ENCODE results near the gene UBTF. TPM values are rescaled to one million over a fixed set of nuclear protein-coding genes. Genes with fewer than 3 reads are reported as not detected.

UBTF gene
- total and polyA plus RNA-seq, 9 of the 15 experiments (the other 6 are each of a cell fraction or from before 2014, with no cell fraction given) = 1.2 to 113 (median 83.6) TPM

GRCh38 chr17:44159519-44160210 lies 59.8 kb downstream of the UBTF start (continued):
- TF ChIP-seq, protein P1, sequence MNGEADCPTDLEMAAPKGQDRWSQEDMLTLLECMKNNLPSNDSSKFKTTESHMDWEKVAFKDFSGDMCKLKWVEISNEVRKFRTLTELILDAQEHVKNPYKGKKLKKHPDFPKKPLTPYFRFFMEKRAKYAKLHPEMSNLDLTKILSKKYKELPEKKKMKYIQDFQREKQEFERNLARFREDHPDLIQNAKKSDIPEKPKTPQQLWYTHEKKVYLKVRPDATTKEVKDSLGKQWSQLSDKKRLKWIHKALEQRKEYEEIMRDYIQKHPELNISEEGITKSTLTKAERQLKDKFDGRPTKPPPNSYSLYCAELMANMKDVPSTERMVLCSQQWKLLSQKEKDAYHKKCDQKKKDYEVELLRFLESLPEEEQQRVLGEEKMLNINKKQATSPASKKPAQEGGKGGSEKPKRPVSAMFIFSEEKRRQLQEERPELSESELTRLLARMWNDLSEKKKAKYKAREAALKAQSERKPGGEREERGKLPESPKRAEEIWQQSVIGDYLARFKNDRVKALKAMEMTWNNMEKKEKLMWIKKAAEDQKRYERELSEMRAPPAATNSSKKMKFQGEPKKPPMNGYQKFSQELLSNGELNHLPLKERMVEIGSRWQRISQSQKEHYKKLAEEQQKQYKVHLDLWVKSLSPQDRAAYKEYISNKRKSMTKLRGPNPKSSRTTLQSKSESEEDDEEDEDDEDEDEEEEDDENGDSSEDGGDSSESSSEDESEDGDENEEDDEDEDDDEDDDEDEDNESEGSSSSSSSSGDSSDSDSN (IDR thresholded peaks at IDR 0.05; ENCODE audit: borderline replicate concordance in 1 of 2, low read depth in 2 of 2, low read length in 2 of 2) = no peak
- TF ChIP-seq ZNF766 (CRISPR knock-in tag; conservative IDR thresholded peaks at IDR 0.05) = peak; percentile 67; the same call in 1 of the 2 replicates
- TF ChIP-seq, protein P2, sequence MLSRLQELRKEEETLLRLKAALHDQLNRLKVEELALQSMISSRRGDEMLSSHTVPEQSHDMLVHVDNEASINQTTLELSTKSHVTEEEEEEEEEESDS (CRISPR knock-in tag; IDR thresholded peaks at IDR 0.05) = no peak
- no peak for TF ChIP-seq TCF7 (IDR thresholded peaks at IDR 0.05; ENCODE audit: borderline replicate concordance)
- TF ChIP-seq ZNF75A (CRISPR knock-in tag; IDR thresholded peaks at IDR 0.05) = no peak
- TF ChIP-seq PHB (CRISPR knock-in tag; IDR thresholded peaks at IDR 0.05) = no peak
- TF ChIP-seq, protein P3, sequence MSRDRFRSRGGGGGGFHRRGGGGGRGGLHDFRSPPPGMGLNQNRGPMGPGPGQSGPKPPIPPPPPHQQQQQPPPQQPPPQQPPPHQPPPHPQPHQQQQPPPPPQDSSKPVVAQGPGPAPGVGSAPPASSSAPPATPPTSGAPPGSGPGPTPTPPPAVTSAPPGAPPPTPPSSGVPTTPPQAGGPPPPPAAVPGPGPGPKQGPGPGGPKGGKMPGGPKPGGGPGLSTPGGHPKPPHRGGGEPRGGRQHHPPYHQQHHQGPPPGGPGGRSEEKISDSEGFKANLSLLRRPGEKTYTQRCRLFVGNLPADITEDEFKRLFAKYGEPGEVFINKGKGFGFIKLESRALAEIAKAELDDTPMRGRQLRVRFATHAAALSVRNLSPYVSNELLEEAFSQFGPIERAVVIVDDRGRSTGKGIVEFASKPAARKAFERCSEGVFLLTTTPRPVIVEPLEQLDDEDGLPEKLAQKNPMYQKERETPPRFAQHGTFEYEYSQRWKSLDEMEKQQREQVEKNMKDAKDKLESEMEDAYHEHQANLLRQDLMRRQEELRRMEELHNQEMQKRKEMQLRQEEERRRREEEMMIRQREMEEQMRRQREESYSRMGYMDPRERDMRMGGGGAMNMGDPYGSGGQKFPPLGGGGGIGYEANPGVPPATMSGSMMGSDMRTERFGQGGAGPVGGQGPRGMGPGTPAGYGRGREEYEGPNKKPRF (IDR thresholded peaks at IDR 0.05; ENCODE audit: low read depth, low read length) = no peak
- TF ChIP-seq, protein P4, sequence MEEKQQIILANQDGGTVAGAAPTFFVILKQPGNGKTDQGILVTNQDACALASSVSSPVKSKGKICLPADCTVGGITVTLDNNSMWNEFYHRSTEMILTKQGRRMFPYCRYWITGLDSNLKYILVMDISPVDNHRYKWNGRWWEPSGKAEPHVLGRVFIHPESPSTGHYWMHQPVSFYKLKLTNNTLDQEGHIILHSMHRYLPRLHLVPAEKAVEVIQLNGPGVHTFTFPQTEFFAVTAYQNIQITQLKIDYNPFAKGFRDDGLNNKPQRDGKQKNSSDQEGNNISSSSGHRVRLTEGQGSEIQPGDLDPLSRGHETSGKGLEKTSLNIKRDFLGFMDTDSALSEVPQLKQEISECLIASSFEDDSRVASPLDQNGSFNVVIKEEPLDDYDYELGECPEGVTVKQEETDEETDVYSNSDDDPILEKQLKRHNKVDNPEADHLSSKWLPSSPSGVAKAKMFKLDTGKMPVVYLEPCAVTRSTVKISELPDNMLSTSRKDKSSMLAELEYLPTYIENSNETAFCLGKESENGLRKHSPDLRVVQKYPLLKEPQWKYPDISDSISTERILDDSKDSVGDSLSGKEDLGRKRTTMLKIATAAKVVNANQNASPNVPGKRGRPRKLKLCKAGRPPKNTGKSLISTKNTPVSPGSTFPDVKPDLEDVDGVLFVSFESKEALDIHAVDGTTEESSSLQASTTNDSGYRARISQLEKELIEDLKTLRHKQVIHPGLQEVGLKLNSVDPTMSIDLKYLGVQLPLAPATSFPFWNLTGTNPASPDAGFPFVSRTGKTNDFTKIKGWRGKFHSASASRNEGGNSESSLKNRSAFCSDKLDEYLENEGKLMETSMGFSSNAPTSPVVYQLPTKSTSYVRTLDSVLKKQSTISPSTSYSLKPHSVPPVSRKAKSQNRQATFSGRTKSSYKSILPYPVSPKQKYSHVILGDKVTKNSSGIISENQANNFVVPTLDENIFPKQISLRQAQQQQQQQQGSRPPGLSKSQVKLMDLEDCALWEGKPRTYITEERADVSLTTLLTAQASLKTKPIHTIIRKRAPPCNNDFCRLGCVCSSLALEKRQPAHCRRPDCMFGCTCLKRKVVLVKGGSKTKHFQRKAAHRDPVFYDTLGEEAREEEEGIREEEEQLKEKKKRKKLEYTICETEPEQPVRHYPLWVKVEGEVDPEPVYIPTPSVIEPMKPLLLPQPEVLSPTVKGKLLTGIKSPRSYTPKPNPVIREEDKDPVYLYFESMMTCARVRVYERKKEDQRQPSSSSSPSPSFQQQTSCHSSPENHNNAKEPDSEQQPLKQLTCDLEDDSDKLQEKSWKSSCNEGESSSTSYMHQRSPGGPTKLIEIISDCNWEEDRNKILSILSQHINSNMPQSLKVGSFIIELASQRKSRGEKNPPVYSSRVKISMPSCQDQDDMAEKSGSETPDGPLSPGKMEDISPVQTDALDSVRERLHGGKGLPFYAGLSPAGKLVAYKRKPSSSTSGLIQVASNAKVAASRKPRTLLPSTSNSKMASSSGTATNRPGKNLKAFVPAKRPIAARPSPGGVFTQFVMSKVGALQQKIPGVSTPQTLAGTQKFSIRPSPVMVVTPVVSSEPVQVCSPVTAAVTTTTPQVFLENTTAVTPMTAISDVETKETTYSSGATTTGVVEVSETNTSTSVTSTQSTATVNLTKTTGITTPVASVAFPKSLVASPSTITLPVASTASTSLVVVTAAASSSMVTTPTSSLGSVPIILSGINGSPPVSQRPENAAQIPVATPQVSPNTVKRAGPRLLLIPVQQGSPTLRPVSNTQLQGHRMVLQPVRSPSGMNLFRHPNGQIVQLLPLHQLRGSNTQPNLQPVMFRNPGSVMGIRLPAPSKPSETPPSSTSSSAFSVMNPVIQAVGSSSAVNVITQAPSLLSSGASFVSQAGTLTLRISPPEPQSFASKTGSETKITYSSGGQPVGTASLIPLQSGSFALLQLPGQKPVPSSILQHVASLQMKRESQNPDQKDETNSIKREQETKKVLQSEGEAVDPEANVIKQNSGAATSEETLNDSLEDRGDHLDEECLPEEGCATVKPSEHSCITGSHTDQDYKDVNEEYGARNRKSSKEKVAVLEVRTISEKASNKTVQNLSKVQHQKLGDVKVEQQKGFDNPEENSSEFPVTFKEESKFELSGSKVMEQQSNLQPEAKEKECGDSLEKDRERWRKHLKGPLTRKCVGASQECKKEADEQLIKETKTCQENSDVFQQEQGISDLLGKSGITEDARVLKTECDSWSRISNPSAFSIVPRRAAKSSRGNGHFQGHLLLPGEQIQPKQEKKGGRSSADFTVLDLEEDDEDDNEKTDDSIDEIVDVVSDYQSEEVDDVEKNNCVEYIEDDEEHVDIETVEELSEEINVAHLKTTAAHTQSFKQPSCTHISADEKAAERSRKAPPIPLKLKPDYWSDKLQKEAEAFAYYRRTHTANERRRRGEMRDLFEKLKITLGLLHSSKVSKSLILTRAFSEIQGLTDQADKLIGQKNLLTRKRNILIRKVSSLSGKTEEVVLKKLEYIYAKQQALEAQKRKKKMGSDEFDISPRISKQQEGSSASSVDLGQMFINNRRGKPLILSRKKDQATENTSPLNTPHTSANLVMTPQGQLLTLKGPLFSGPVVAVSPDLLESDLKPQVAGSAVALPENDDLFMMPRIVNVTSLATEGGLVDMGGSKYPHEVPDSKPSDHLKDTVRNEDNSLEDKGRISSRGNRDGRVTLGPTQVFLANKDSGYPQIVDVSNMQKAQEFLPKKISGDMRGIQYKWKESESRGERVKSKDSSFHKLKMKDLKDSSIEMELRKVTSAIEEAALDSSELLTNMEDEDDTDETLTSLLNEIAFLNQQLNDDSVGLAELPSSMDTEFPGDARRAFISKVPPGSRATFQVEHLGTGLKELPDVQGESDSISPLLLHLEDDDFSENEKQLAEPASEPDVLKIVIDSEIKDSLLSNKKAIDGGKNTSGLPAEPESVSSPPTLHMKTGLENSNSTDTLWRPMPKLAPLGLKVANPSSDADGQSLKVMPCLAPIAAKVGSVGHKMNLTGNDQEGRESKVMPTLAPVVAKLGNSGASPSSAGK (IDR thresholded peaks at IDR 0.05) = peak; percentile 80

Data from K562 (cell line).